AG09309 (cell line): Measurements from ENCODE around the gene MRI1.

Experiments
- DNase-seq: peaks from one replicate; pipeline ENCODE4 v3.0.0-alpha.2; 2010; ENCODE audit warnings: low read depth
- H3K4me3 ChIP-seq: 2 replicates; pipeline ENCODE4 v1.5.1; 2011; ENCODE audit warnings: mild to moderate bottlenecking, low read depth, low read length, moderate library complexity; ENCODE audit not compliant: control insufficient read depth
- CTCF ChIP-seq: IDR thresholded peaks from 2 replicates; pipeline ENCODE4 v1.5.1; 2011; ENCODE audit warnings: mild to moderate bottlenecking, low read depth, low read length, inconsistent platforms; ENCODE audit not compliant: insufficient read depth, control insufficient read depth; ENCODE audit errors: missing control alignments

MRI1 gene

DNA sequence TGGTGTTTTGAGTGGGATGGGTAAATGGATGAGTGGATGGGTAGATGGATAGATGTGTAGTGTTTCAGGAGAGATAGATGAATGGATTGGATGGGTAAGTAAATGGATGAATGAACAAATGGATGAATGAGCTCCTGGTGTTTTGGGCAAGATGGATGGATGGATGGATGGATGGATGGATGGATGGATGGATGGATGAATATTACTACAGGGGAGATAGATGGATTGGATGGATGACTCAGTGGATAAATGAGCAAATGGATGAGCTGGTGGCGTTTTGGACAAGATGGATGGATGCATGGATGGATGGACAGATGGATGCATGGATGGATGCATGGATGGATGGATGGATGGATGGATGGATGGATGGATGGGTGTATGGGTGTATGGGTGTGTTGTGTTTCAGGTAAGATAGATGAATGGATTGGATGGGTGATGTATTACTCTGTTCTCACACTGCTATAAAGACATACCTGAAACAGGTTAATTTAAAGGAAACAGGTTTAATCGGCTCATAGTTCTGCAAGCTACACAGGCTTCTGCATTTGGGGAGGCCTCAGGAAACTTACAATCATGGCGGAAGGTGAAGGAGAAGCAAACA is 43.2 kb downstream of the MRI1 start:
- TF ChIP-seq CTCF: no peak
- DNase-seq: no peak

GRCh38 chr19:13808856-13809255 is 44.5 kb downstream of the MRI1 start:
- DNase-seq: no peak
- no peak for TF ChIP-seq CTCF
- no peak overlapping the region for H3K4me3 ChIP-seq

More for the DNA sequence above, 43.2 kb downstream of the MRI1 start:
- H3K4me3 ChIP-seq: no peak overlapping the region

DNA sequence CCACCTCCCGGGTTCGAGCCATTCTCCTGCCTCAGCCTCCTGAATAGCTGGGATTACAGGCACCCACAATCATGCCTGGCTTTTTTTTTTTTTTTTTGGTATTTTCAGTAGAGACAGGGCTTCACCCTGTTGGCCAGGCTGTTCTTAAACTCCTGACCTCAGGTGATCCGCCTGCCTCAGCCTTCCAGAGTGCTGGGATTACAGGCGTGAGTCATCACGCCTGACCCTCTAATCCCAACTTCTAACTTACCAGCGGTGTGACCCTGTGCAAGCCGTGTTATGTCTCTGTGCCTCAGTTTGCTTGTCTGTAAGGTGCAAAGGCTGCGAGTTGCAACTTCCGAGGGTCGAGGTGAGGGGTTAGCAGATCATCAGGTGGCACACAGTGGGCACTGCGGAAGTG is 48.2 kb downstream of the MRI1 start:
- H3K4me3 ChIP-seq: no peak overlapping the region
- TF ChIP-seq CTCF: no peak
- DNase-seq: no peak

- no peak for TF ChIP-seq CTCF
- DNase-seq: no peak
- no peak overlapping the region for H3K4me3 ChIP-seq
These were observed 48.8 kb downstream of the MRI1 start for GRCh38 chr19:13813147-13813546.

DNA sequence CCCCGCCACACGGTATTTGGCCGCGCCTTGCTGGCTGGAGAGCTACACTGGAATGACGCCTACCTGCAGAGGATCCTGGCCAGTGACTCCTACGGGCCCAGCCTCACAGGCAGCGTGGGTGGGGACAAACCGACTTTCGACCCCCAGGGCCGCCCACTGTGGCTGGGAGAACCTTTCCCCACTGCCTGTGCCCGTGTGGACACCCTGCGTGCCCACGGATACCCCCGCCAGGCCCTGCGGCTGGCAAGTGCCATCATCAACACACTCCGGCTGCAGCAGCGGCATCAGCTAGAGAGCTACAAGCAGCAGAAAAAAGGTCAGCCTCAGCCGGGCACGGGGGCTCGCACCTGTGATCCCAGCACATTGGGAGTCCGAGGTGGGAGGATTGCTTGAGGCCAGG is 50.2 kb downstream of the MRI1 start:
- no peak for DNase-seq
- TF ChIP-seq CTCF: no peak
- H3K4me3 ChIP-seq: no peak overlapping the region

GRCh38 chr19:13817018-13817614 is 52.8 kb downstream of the MRI1 start:
- H3K4me3 ChIP-seq: no peak overlapping the region
- DNase-seq: no peak

More at GRCh38 chr19:13817018-13817614, 52.8 kb downstream of the MRI1 start:
- no peak for TF ChIP-seq CTCF
